Measurements from ENCODE around the gene NCAPD3. TPM values are rescaled to one million over a fixed set of nuclear protein-coding genes. Genes with fewer than 3 reads are reported as not detected.
"Not testable (repeated sequence)": the region's sequence is repeated elsewhere in the genome, so short reads cannot be mapped to it uniquely, and the experiment has no call there.

Gene NCAPD3
- polyA plus RNA-seq, 1 donor: 20.2 TPM

GRCh38 chr11:134266440-134266839 is 42.7 kb upstream of the NCAPD3 start:
- H3K4me1 ChIP-seq (ENCODE audit: control insufficient read depth, insufficient read depth, low read length): no peaks in the 10 kb centered on the region
- 100% methylated on average over 2 of the region's 5 CpGs for WGBS (ENCODE audit: insufficient coverage, low lambda C conversion rate)
- no peak for DNase-seq
- H3K27ac ChIP-seq (ENCODE audit: low read length): no peak overlapping the region
- no peak overlapping the region for H3K4me3 ChIP-seq (ENCODE audit: low read length)
- peaks cover 20% of the 10 kb centered on the region for H3K27me3 ChIP-seq (ENCODE audit: control insufficient read depth, insufficient read depth, low read length)
- peaks cover 28% of the 10 kb centered on the region for H3K36me3 ChIP-seq (ENCODE audit: control insufficient read depth, insufficient read depth, low read length)
- H3K9me3 ChIP-seq (ENCODE audit: control insufficient read depth, low read depth, low read length): no peaks in the 10 kb centered on the region

GRCh38 chr11:134264966-134265764 is 41.4 kb upstream of the NCAPD3 start:
- H3K27me3 ChIP-seq (ENCODE audit: control insufficient read depth, insufficient read depth, low read length): peaks cover 11% of the 10 kb centered on the region
- DNase-seq: no peak
- H3K9me3 ChIP-seq (ENCODE audit: control insufficient read depth, low read depth, low read length): no peaks in the 10 kb centered on the region
- H3K4me3 ChIP-seq (ENCODE audit: low read length): no peak overlapping the region
- H3K27ac ChIP-seq (ENCODE audit: low read length): no peak overlapping the region
- no peaks in the 10 kb centered on the region for H3K4me1 ChIP-seq (ENCODE audit: control insufficient read depth, insufficient read depth, low read length)
- peaks cover 40% of the 10 kb centered on the region for H3K36me3 ChIP-seq (ENCODE audit: control insufficient read depth, insufficient read depth, low read length)
- 100% methylated on average over 1 of the region's 7 CpGs for WGBS (ENCODE audit: insufficient coverage, low lambda C conversion rate)

DNA sequence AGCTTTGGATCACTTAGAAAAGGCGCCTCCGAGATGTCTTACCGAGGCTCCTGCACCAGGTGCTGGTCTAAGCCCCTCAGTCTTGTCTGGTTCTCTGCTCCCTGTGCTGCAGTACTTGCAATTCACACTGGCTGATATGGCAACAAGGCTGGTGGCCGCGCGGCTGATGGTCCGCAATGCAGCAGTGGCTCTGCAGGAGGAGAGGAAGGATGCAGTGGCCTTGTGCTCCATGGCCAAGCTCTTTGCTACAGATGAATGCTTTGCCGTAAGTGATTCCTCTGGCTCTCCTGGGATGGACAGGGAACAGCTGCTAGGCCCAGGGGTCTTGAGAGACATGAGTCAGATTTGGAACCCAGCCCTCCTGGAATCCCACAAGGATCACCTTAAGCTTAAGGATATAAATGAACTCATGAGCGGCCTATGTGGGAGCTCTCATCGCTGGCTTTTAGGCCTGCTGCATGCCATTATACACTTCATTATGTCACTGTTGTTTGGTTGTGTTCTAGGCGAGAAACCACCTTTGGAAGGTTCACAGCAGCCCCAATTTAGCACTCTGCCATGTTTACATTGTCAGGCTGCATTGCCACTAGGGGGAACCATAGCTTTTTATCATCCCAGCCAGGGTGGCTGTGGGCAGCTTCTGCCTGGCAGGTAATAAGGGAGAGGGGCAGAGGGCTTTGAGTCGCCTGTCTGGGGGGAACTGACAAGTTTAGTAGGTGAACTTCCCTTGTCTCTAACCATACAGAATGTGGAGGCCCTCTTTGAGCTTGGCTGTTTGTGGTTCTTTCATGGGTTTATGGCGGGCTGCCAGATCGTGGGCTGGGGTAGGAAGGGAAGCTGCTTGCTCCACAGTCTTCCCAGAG is 38.1 kb upstream of the NCAPD3 start:
- H3K36me3 ChIP-seq (ENCODE audit: control insufficient read depth, insufficient read depth, low read length): peaks cover 62% of the 10 kb centered on the region

DNA sequence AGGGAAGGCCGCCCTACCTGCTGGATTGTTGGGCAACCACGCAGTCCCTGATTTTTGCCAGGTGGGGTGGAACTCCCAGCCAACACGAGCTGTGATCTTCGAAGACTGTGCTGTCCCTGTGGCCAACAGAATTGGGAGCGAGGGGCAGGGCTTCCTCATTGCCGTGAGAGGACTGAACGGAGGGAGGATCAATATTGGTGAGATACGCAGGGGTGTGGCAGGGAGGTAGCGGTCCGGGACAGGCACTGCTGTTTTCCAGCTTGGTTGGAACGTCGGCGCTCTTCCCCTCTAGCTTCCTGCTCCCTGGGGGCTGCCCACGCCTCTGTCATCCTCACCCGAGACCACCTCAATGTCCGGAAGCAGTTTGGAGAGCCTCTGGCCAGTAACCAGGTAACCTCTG is 37.2 kb upstream of the NCAPD3 start:
- Histone ChIP-seq H3K4me3 (ENCODE audit: low read length) (no peak overlapping the region), H3K27ac (ENCODE audit: low read length) (no peak overlapping the region), H3K9me3 (ENCODE audit: control insufficient read depth, low read depth, low read length) (no peaks in the 10 kb centered on the region), H3K4me1 (ENCODE audit: control insufficient read depth, insufficient read depth, low read length) (no peaks in the 10 kb centered on the region), H3K27me3 (ENCODE audit: control insufficient read depth, insufficient read depth, low read length) (no peaks in the 10 kb centered on the region), H3K36me3 (ENCODE audit: control insufficient read depth, insufficient read depth, low read length) (peaks cover 62% of the 10 kb centered on the region)
- no peak for DNase-seq
- no CpG with 5 or more reads among the region's 16 CpGs for WGBS (ENCODE audit: insufficient coverage, low lambda C conversion rate)

More for the DNA sequence above, 38.1 kb upstream of the NCAPD3 start:
- Histone ChIP-seq H3K9me3 (ENCODE audit: control insufficient read depth, low read depth, low read length) (no peaks in the 10 kb centered on the region), H3K4me3 (ENCODE audit: low read length) (no peak overlapping the region), H3K27ac (ENCODE audit: low read length) (no peak overlapping the region), H3K4me1 (ENCODE audit: control insufficient read depth, insufficient read depth, low read length) (no peaks in the 10 kb centered on the region), H3K27me3 (ENCODE audit: control insufficient read depth, insufficient read depth, low read length) (no peaks in the 10 kb centered on the region)
- no peak for DNase-seq
- no CpG with 5 or more reads among the region's 14 CpGs for WGBS (ENCODE audit: insufficient coverage, low lambda C conversion rate)

GRCh38 chr11:134260503-134260902 is 36.7 kb upstream of the NCAPD3 start:
- H3K36me3 ChIP-seq (ENCODE audit: control insufficient read depth, insufficient read depth, low read length): peaks cover 62% of the 10 kb centered on the region
- no peak overlapping the region for H3K27ac ChIP-seq (ENCODE audit: low read length)
- H3K27me3 ChIP-seq (ENCODE audit: control insufficient read depth, insufficient read depth, low read length): no peaks in the 10 kb centered on the region
- no peak for DNase-seq
- H3K9me3 ChIP-seq (ENCODE audit: control insufficient read depth, low read depth, low read length): no peaks in the 10 kb centered on the region
- H3K4me1 ChIP-seq (ENCODE audit: control insufficient read depth, insufficient read depth, low read length): no peaks in the 10 kb centered on the region
- no peak overlapping the region for H3K4me3 ChIP-seq (ENCODE audit: low read length)

DNA sequence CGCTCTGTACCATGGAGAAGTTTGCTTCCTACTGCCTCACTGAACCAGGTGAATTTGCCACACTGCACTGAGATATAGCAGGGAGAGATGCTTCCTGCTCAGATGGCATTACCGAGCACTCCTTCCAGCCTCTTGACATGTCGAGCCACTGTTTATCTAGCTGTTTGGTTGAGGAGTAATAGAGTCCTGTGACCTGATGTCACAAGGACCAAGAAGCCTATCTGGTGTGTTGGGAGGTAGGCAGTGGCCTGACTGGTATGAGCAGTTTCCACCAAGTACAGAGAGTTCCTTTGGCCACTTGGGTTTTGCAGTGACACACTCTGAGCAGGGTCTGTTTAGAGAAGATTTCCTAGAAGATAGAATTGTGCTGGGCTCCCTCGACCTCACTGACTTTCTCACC is 34.8 kb upstream of the NCAPD3 start:
- Histone ChIP-seq H3K4me3 (ENCODE audit: low read length) (no peak overlapping the region), H3K27me3 (ENCODE audit: control insufficient read depth, insufficient read depth, low read length) (no peaks in the 10 kb centered on the region), H3K9me3 (ENCODE audit: control insufficient read depth, low read depth, low read length) (no peaks in the 10 kb centered on the region), H3K4me1 (ENCODE audit: control insufficient read depth, insufficient read depth, low read length) (peaks cover 3% of the 10 kb centered on the region), H3K36me3 (ENCODE audit: control insufficient read depth, insufficient read depth, low read length) (peaks cover 53% of the 10 kb centered on the region), H3K27ac (ENCODE audit: low read length) (no peak overlapping the region)
- no CpG with 5 or more reads among the region's 4 CpGs for WGBS (ENCODE audit: insufficient coverage, low lambda C conversion rate)
- DNase-seq: no peak

DNA sequence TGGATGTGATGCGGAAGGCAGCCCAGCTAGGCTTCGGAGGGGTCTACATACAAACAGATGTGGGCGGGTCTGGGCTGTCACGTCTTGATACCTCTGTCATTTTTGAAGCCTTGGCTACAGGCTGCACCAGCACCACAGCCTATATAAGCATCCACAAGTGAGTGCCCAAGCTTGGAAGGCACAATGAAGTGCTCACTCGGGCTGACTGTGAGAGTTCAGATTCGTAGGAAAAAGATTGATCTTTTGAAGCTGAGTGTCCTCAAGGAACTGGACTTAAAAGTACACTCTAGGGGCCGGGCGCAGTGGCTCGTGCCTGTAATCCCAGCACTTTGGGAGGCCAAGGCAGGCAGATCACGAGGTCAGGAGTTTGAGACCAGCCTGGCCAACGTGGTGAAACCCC is 33.3 kb upstream of the NCAPD3 start:
- no CpG with 5 or more reads among the region's 11 CpGs for WGBS (ENCODE audit: insufficient coverage, low lambda C conversion rate)
- Histone ChIP-seq H3K27ac (ENCODE audit: low read length) (no peak overlapping the region), H3K36me3 (ENCODE audit: control insufficient read depth, insufficient read depth, low read length) (peaks cover 39% of the 10 kb centered on the region), H3K4me1 (ENCODE audit: control insufficient read depth, insufficient read depth, low read length) (peaks cover 6% of the 10 kb centered on the region), H3K9me3 (ENCODE audit: control insufficient read depth, low read depth, low read length) (no peaks in the 10 kb centered on the region), H3K4me3 (ENCODE audit: low read length) (no peak overlapping the region), H3K27me3 (ENCODE audit: control insufficient read depth, insufficient read depth, low read length) (no peaks in the 10 kb centered on the region)
- no peak for DNase-seq

GRCh38 chr11:134255184-134255561 is 31.4 kb upstream of the NCAPD3 start:
- DNase-seq; H3K9me3 ChIP-seq (ENCODE audit: control insufficient read depth, low read depth, low read length); H3K27me3 ChIP-seq (ENCODE audit: control insufficient read depth, insufficient read depth, low read length); H3K27ac ChIP-seq (ENCODE audit: low read length); H3K4me3 ChIP-seq (ENCODE audit: low read length): not testable (repeated sequence)
- Histone ChIP-seq H3K4me1 (ENCODE audit: control insufficient read depth, insufficient read depth, low read length) (peaks cover 12% of the 10 kb centered on the region), H3K36me3 (ENCODE audit: control insufficient read depth, insufficient read depth, low read length) (peaks cover 31% of the 10 kb centered on the region)
- WGBS (ENCODE audit: insufficient coverage, low lambda C conversion rate): no CpG with 5 or more reads among the region's 5 CpGs

GRCh38 chr11:134254433-134255183 is 30.8 kb upstream of the NCAPD3 start:
- no CpG with 5 or more reads among the region's 3 CpGs for WGBS (ENCODE audit: insufficient coverage, low lambda C conversion rate)
- Histone ChIP-seq H3K4me1 (ENCODE audit: control insufficient read depth, insufficient read depth, low read length) (peaks cover 12% of the 10 kb centered on the region), H3K27me3 (ENCODE audit: control insufficient read depth, insufficient read depth, low read length) (no peaks in the 10 kb centered on the region), H3K27ac (ENCODE audit: low read length) (no peak overlapping the region), H3K4me3 (ENCODE audit: low read length) (peak overlapping the region; percentile 90), H3K36me3 (ENCODE audit: control insufficient read depth, insufficient read depth, low read length) (peaks cover 31% of the 10 kb centered on the region), H3K9me3 (ENCODE audit: control insufficient read depth, low read depth, low read length) (no peaks in the 10 kb centered on the region)
- no peak for DNase-seq

Data from large intestine (tissue), 3 donors.